A673 (cell line): Measurements from ENCODE around the gene NOSTRIN. TPM values are rescaled to one million over a fixed set of nuclear protein-coding genes. Genes with fewer than 3 reads are reported as not detected.

Experiments used
- BruUV-seq: library from RNA; stranded (reverse); fragments of 400-500 nt; replicated peaks from 2 replicates; lab custom pipeline; 2021; lab: Mats Ljungman, UMichigan
- CTCF ChIA-PET: fragments of 300-600 bp; sonication (Branson Sonifier 250); formaldehyde crosslinking; loops from one replicate; lab custom pipeline; 2022; ENCODE audit warnings: antibody characterized with exemption; lab: Charles Lee
- POLR2A ChIA-PET: fragments of 300-600 bp; sonication (Branson Sonifier 250); formaldehyde crosslinking; loops from one replicate; lab custom pipeline; 2022; ENCODE audit warnings: antibody characterized with exemption; ENCODE audit not compliant: low non-redundant PET; lab: Charles Lee
- DNase-seq: peaks from one replicate; pipeline ENCODE4 v3.0.0-alpha.2; 2015; ENCODE audit warnings: low spot score
- H3K27ac ChIP-seq: fragments of 200-600 bp; sonication (generic); 2 replicates; pipeline ENCODE4 v1.5.1; 2016; ENCODE audit warnings: mixed run types, low read depth, mild to moderate bottlenecking, mixed read lengths, antibody characterized with exemption, low read length; ENCODE audit not compliant: poor library complexity, severe bottlenecking
- H3K27me3 ChIP-seq: fragments of 200-600 bp; sonication (generic); replicated peaks from 2 replicates; pipeline ENCODE4 v1.6.1; 2017; ENCODE audit warnings: mixed run types, low read depth, mild to moderate bottlenecking, mixed read lengths, antibody characterized with exemption, low read length; ENCODE audit not compliant: insufficient read depth, poor library complexity
- H3K36me3 ChIP-seq: fragments of 200-600 bp; sonication (generic); 2 replicates; pipeline ENCODE4 v1.6.1; 2016; ENCODE audit warnings: mixed run types, mild to moderate bottlenecking, mixed read lengths, antibody characterized with exemption, low read length; ENCODE audit not compliant: insufficient read depth, poor library complexity, severe bottlenecking
- H3K4me1 ChIP-seq: fragments of 200-600 bp; sonication (generic); 2 replicates; pipeline ENCODE4 v1.6.1; 2017; ENCODE audit warnings: mixed run types, mild to moderate bottlenecking, mixed read lengths, antibody characterized with exemption, low read length; ENCODE audit not compliant: insufficient read depth, poor library complexity, severe bottlenecking
- H3K4me3 ChIP-seq: fragments of 200-600 bp; sonication (generic); 2 replicates; pipeline ENCODE4 v1.5.1; 2016; ENCODE audit warnings: low read depth, mixed run types, mild to moderate bottlenecking, mixed read lengths, low read length; ENCODE audit not compliant: poor library complexity, severe bottlenecking
- H3K9me3 ChIP-seq: fragments of 200-600 bp; sonication (generic); 2 replicates; pipeline ENCODE4 v1.6.1; 2016; ENCODE audit warnings: mixed run types, low read depth, mild to moderate bottlenecking, mixed read lengths, antibody characterized with exemption, low read length; ENCODE audit not compliant: poor library complexity, severe bottlenecking
- CTCF ChIP-seq: fragments of 300-800, 200-600 bp; sonication (generic); conservative IDR thresholded peaks from 2 replicates; pipeline ENCODE4 v1.5.1; 2017; ENCODE audit warnings: low read depth, mild to moderate bottlenecking, antibody characterized with exemption, low read length, moderate library complexity, mixed read lengths
- EZH2 ChIP-seq: fragments of 200-600 bp; sonication (generic); IDR thresholded peaks from 2 replicates; pipeline ENCODE4 v1.6.1; 2017; ENCODE audit warnings: borderline replicate concordance, low read depth, mild to moderate bottlenecking, mixed read lengths, antibody characterized with exemption, low read length; ENCODE audit not compliant: poor library complexity, severe bottlenecking
- intact Hi-C: fragments of 100-400 bp; cut with micrococcal nuclease; formaldehyde crosslinking; loops from one replicate; pipeline ENCODE4 v1.10.0; 2022; ENCODE audit not compliant: unreplicated experiment
- total RNA-seq: library from RNA; stranded (reverse); gene quantifications from 2 replicates; pipeline ENCODE4 v1.2.3, GENCODE V29; 2021

NOSTRIN gene
- total RNA-seq, 1 experiment from 2014 or later: not detected

GRCh38 chr2:168801471-168801870 is 966 bp upstream of the NOSTRIN start:
- no TSS peak for BruUV-seq
- Histone ChIP-seq H3K36me3 (no peaks in the 10 kb centered on the region), H3K4me3 (no peak overlapping the region), H3K27ac (no peak overlapping the region), H3K4me1 (peaks cover 16% of the 10 kb centered on the region), H3K9me3 (no peaks in the 10 kb centered on the region), H3K27me3 (no peaks in the 10 kb centered on the region)
- POLR2A ChIA-PET: no interaction called here
- CTCF ChIA-PET: no interaction called here
- intact Hi-C loops: no loop called here
- no peak for DNase-seq
- no peak for TF ChIP-seq CTCF

DNA sequence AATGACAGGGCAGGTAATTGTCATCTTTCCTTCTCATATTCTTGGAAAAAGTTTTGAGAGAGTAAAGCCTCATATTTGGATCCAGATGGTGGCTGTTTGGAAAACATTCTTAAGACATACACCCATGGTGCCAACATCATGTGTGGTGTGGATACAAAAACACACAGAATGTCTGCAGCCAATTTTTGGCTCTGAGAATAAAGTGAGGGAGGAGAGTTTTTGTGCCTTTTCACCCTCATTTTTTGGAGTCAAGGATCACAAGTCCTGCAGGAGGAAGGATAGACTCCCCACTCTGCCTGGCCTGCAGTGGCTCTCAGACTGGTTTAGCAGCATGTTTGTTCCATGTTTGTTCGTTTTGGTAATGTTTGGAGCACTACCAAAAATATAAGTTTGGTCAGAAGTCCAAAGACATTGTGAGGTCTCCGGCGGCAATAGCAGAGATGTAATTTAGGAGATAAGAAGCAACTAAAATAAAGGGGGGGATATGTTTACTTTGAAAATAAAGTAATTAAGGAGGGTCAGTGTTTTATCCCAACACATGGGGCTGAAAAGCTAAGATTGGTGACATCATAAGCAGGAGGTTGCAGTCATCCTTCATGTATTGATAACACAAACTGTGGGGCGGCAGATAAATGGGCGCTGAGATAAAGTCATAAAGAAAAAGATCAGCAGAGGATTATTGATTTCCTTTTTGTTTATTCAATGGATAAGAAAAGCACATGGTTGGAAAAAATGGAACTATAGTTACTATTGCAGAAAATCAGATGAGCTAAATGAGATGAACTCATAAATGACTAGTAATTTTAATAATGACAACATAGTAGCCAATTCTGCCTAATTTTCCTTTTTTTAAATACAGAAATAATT is 655 bp downstream of the NOSTRIN start:
- CTCF ChIA-PET: no interaction called here

DNA sequence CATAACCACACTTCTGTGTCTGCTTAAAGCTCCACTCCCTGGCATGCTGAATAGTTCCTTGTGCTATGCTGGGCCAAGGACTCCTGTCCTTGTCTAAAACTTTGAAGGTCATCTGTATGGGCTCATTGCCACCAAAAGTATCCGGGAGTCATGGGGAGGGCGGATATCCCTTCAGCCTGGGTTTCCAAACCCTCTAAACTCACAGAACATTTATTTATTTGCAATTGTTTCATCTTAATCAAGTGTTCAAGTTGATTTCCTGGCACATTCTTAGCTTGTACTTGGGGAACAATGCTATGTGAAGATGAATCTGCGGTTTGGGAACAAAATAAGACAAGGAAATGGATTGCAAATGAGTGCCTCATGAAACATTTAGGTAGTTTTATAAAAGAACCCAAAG is 1.8 kb downstream of the NOSTRIN start:
- POLR2A ChIA-PET: no interaction called here
- CTCF ChIA-PET: no interaction called here
- BruUV-seq: no TSS peak

More for the DNA sequence above, 655 bp downstream of the NOSTRIN start:
- DNase-seq: no peak
- POLR2A ChIA-PET: no interaction called here
- intact Hi-C loops: no loop called here
- Histone ChIP-seq H3K27ac (no peak overlapping the region), H3K9me3 (no peaks in the 10 kb centered on the region), H3K4me1 (peaks cover 11% of the 10 kb centered on the region), H3K4me3 (no peak overlapping the region), H3K27me3 (no peaks in the 10 kb centered on the region), H3K36me3 (no peaks in the 10 kb centered on the region)
- BruUV-seq: no TSS peak
- TF ChIP-seq EZH2 (no peak), CTCF (no peak)

More for the DNA sequence above, 1.8 kb downstream of the NOSTRIN start:
- no peak overlapping the region for H3K27ac ChIP-seq
- no peaks in the 10 kb centered on the region for H3K36me3 ChIP-seq
- DNase-seq: no peak
- H3K9me3 ChIP-seq: no peaks in the 10 kb centered on the region
- TF ChIP-seq EZH2: no peak
- TF ChIP-seq CTCF: no peak
- no peaks in the 10 kb centered on the region for H3K27me3 ChIP-seq
- intact Hi-C loops: no loop called here
- H3K4me1 ChIP-seq: no peaks in the 10 kb centered on the region
- H3K4me3 ChIP-seq: no peak overlapping the region
